Uterus (tissue), 4 donors: ENCODE data around the gene PDZK1IP1. TPM values are rescaled to one million over a fixed set of nuclear protein-coding genes. Genes with fewer than 3 reads are reported as not detected.

ENCODE experiments used
- DNase-seq, 2 donors: peaks; one replicate each; pipeline ENCODE4 v3.0.0-alpha.2; 2019 to 2020
- H3K27ac ChIP-seq, 2 donors: fragments of 200-600 bp; sonication (generic); 1 replicate in 1 of 2; 2 replicates in 1 of 2; pipeline ENCODE4 v1.5.1; 2016 to 2018
- H3K27me3 ChIP-seq, 2 donors: fragments of 200-600 bp; sonication (generic); one replicate each; pipeline ENCODE4 v1.5.1; 2018 to 2019; ENCODE audit warnings: control low read depth in 1 of 2
- H3K36me3 ChIP-seq, 2 donors: fragments of 200-600 bp; sonication (generic); one replicate each; pipeline ENCODE4 v1.5.1; 2019; ENCODE audit warnings: control low read depth in 1 of 2
- H3K4me1 ChIP-seq, 2 donors: fragments of 200-600 bp; sonication (generic); one replicate each; pipeline ENCODE4 v1.5.1; 2018 to 2019; ENCODE audit warnings: control low read depth in 1 of 2
- H3K4me3 ChIP-seq, 2 donors: fragments of 200-600 bp; sonication (generic); 1 replicate in 1 of 2; 2 replicates in 1 of 2; pipeline ENCODE4 v1.5.1; 2018 to 2019; ENCODE audit warnings: mild to moderate bottlenecking in 1 of 2
- H3K9me3 ChIP-seq, 2 donors: fragments of 200-600 bp; sonication (generic); one replicate each; pipeline ENCODE4 v1.5.1; 2019; ENCODE audit warnings: control low read depth in 1 of 2
- POLR2A ChIP-seq, 2 donors: fragments of 450-650 bp; IDR thresholded peaks; one replicate each; pipeline ENCODE4 v1.6.1; 2016; ENCODE audit warnings: antibody characterized with exemption in 2 of 2, mild to moderate bottlenecking in 1 of 2, moderate library complexity in 1 of 2
- intact Hi-C: fragments of 100-400 bp; cut with DNase I; formaldehyde crosslinking; loops from one replicate; pipeline ENCODE4 v1.15.1; 2023; ENCODE audit warnings: low total_unique reads
- total RNA-seq, 4 donors: library from RNA; depleted of rRNA in 3 of 4; stranded (reverse); fragments of >200 nt in 3 of 4; gene quantifications; one replicate each; pipeline versions ENCODE4 v1.1.0 to v1.2.4, GENCODE V29; 2014 to 2023
- TF ChIP-seq, protein P1 (sequence below), 4 experiments: fragments of 200-600 bp in 2 of 4; fragments of 450-650 bp in 2 of 4; sonication (generic) in 2 of 4; IDR thresholded peaks; one replicate each; pipeline ENCODE4 v1.5.1; 2016 to 2019; ENCODE audit warnings: antibody characterized with exemption in 4 of 4, mild to moderate bottlenecking in 2 of 4, moderate library complexity in 1 of 4
- donor health status: DM: yes; HTN: yes; CAD: no.

PDZK1IP1 gene
- total RNA-seq, 4 donors from 2014 or later = 0.48 TPM; not detected in 3

DNA sequence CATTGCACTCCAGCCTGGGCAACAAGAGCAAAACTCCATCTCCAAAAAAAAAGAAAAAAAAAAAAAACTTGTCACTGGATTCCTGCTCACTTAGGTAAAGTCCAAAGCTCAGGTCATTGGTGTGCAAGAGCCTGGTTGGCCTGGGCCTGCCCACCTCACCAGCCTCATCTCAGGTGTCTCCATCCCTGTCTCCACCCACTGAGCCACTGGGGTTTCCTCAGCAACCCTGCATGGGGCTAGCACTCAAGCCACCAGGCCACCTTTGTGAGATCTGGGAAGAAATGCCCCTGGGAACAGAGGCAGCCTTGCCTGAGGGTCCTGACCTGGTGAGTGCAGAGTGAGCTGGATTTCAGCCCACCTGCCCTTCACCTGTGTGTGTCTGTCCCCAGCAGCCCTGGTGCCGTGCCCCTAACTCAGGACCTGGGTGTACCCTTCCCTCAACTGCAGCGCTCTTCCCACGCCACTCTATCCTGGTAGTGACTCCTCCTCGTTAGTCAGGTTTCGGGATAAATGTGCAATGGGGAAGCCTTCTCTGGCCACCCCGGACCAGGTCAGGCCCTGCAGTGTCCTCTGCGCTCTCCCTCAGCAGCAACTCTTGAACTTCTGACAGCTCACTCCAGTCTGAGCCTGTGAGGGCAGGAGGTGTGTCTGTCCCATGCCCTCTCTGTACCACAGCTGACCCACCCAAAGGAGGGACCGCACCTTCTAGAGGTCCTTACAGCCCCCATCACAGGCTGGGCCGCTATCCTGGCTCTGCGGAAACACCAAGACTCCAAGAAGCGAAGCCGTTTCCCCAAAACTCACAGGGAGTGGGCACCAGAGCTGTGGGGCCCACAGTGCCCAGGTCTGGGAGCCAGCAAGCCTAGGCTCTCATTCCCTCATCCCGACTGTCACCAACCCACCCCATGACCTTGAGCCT lies 3.3 kb downstream of the PDZK1IP1 start:
- H3K4me3 ChIP-seq = no peak overlapping the region
- no peaks in the 10 kb centered on the region for H3K27me3 ChIP-seq
- H3K36me3 ChIP-seq = no peaks in the 10 kb centered on the region
- intact Hi-C loops = no loop called here
- H3K27ac ChIP-seq = no peak overlapping the region
- DNase-seq = no peak
- no peaks in the 10 kb centered on the region for H3K9me3 ChIP-seq
- peaks cover 0 to 6% of the 10 kb centered on the region in 2 donors for H3K4me1 ChIP-seq
- no peak for TF ChIP-seq POLR2A (IDR thresholded peaks at IDR 0.05)
- TF ChIP-seq, protein P1, sequence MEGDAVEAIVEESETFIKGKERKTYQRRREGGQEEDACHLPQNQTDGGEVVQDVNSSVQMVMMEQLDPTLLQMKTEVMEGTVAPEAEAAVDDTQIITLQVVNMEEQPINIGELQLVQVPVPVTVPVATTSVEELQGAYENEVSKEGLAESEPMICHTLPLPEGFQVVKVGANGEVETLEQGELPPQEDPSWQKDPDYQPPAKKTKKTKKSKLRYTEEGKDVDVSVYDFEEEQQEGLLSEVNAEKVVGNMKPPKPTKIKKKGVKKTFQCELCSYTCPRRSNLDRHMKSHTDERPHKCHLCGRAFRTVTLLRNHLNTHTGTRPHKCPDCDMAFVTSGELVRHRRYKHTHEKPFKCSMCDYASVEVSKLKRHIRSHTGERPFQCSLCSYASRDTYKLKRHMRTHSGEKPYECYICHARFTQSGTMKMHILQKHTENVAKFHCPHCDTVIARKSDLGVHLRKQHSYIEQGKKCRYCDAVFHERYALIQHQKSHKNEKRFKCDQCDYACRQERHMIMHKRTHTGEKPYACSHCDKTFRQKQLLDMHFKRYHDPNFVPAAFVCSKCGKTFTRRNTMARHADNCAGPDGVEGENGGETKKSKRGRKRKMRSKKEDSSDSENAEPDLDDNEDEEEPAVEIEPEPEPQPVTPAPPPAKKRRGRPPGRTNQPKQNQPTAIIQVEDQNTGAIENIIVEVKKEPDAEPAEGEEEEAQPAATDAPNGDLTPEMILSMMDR (IDR thresholded peaks at IDR 0.05) = no peak

DNA sequence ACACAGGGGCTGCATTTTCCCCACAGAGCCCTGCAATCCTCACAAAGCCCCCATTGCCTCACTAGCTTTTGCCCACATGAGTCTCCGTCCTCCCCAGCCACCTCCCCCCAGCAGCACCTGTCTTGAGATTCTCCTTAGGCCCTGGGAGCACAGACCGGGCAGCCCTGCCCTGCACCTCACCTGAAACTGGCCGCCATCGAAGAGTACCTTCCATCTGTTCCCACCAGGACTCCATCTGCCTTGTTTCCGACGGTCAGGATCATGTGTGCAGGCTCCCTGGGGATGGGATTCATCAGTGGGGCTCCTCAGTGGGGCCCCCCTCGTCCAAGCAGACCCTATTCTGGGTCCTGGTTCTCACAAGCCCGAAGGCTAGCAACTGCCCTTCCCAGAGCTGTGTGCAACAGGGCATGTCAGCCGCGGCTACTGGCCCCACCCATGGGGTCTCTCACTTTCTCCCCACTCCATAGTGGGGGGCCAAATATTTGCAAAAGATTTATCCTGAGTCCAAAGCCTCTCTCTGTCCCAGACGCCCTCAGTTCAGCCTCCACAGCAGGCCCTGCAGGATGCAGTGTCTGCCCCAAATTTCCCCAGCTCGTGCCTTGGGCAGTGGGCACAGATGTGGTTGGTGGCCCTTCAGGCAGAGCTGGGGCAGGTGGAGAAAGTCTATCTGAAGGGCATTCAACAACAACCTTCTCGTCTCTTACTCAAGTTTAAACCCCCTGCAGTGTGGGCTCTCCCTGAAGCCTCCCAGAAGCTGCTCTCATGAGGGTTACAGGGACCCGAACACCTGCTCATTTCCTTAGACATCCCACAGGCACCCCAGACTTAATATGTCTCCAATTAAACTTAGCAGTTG lies 4.8 kb downstream of the PDZK1IP1 start:
- H3K4me3 ChIP-seq = no peak overlapping the region

DNA sequence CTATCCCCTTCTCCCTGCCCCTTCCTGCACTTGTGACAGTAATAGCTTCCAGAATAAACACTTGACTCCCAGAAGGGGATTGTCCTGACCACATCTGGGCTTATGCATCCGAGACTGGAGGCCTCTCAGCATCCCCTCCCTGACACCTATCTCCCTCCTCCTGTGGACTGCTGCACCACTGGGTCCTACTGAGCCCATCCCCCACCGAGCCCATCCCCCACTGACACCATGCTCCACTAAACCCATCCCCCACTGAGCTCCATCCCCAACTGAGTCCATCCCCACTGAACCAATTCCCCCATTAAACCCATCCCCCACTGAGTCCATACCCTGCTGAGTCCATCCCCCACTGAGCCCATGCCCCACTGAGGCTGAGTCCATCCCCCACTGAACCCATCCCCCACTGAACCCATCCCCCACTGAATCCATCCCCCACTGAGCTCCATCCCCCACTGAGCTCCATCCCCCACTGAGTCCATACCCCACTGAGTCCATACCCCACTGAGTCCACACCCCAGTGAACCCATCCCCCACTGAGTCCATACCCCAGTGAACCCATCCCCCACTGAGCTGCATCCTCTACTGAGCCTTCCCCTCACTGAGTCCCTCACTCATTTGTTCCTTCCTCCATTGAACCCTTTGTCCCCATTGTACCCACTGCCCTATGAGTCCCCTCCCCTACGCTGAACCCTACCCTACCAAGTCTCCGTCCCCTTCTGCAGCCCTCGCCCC lies 5.6 kb downstream of the PDZK1IP1 start:
- Histone ChIP-seq H3K27me3 (no peaks in the 10 kb centered on the region), H3K4me3 (no peak overlapping the region), H3K4me1 (peaks cover 4 to 5% of the 10 kb centered on the region in 2 donors), H3K27ac (no peak overlapping the region), H3K9me3 (no peaks in the 10 kb centered on the region), H3K36me3 (no peaks in the 10 kb centered on the region)
- no peak for DNase-seq
- TF ChIP-seq, protein P1 (IDR thresholded peaks at IDR 0.05) = no peak
- no peak for TF ChIP-seq POLR2A (IDR thresholded peaks at IDR 0.05)
- intact Hi-C loops = no loop called here

More for the DNA sequence above, 4.8 kb downstream of the PDZK1IP1 start:
- Histone ChIP-seq H3K9me3 (no peaks in the 10 kb centered on the region), H3K27me3 (no peaks in the 10 kb centered on the region), H3K36me3 (no peaks in the 10 kb centered on the region), H3K27ac (no peak overlapping the region), H3K4me1 (peaks cover 0 to under 1% of the 10 kb centered on the region in 2 donors)
- TF ChIP-seq, protein P1 (IDR thresholded peaks at IDR 0.05) = no peak
- TF ChIP-seq POLR2A (IDR thresholded peaks at IDR 0.05) = no peak
- intact Hi-C loops = no loop called here
- DNase-seq = no peak

DNA sequence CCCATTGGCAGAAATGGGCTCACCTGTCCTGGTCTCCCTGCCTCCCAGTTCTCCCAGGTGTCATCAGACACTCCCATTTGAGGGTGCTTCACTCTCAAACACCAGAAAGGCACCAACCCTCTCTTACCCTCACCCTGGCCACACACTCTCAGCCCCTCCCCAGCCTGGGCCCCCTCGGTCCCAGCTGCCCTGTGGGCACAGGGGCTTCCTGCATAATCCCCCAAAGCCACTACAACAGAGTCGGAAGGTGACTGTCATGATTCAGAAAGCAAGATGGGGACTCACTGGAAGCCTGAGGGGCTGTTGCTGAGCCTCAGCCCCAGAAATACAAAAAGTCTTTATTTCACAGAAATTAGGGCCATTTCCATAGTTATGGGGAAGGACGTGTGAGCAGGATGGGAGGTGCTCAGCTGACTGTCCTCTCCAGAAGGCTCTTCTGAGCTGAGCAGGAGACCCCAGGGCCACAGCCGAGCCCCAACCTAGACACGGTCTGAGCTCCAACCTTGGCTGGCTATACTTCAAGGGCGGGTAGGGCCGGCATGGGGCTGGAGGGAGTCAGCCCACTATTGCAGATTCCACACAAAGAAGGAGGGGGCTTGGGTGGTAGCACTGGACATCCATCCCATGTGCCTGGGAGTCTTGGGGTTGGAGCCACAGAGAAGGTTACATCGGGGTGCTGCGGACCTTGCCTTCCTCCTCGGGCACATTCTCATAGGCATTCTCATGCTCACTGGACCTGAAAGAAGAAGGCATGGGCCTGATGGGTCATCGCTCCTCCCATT lies 6.3 kb downstream of the PDZK1IP1 start:
- Histone ChIP-seq H3K27me3 (no peaks in the 10 kb centered on the region), H3K9me3 (no peaks in the 10 kb centered on the region), H3K36me3 (no peaks in the 10 kb centered on the region), H3K4me1 (peaks cover 4 to 5% of the 10 kb centered on the region in 2 donors), H3K4me3 (no peak overlapping the region), H3K27ac (no peak overlapping the region)
- intact Hi-C loops = no loop called here
- TF ChIP-seq POLR2A (IDR thresholded peaks at IDR 0.05) = no peak
- TF ChIP-seq, protein P1 (IDR thresholded peaks at IDR 0.05) = no peak
- no peak for DNase-seq
